Activated naive CD8-positive, alpha-beta T cell treated with anti-CD3 and anti-CD28 coated beads for 36 hours (primary cell): ENCODE results near the gene IMPG2. TPM values are rescaled to one million over a fixed set of nuclear protein-coding genes. Genes with fewer than 3 reads are reported as not detected.

Source experiments
- DNase-seq: peaks from one replicate; pipeline ENCODE4 v3.0.0; 2021
- H3K27ac Mint-ChIP-seq: one replicate; pipeline ENCODE4 v1.8.0; 2022; ENCODE audit warnings: mild to moderate bottlenecking, moderate library complexity, mixed read lengths
- H3K27me3 Mint-ChIP-seq: one replicate; pipeline ENCODE4 v1.8.0; 2022; ENCODE audit warnings: mild to moderate bottlenecking, mixed read lengths
- H3K36me3 Mint-ChIP-seq: one replicate; pipeline ENCODE4 v1.8.0; 2021; ENCODE audit warnings: mild to moderate bottlenecking, mixed read lengths
- H3K4me1 Mint-ChIP-seq: one replicate; pipeline ENCODE4 v1.8.0; 2021; ENCODE audit warnings: mixed read lengths
- H3K4me3 Mint-ChIP-seq: one replicate; pipeline ENCODE4 v1.8.0; 2022; ENCODE audit warnings: mild to moderate bottlenecking, moderate library complexity, mixed read lengths
- H3K9me3 Mint-ChIP-seq: one replicate; pipeline ENCODE4 v1.8.0; 2022; ENCODE audit warnings: mixed read lengths
- total RNA-seq, 2 experiments: library from RNA; stranded (reverse); gene quantifications; one replicate each; pipeline ENCODE4 v1.2.3, GENCODE V29; 2021

Gene IMPG2
- total RNA-seq, 2 experiments from 2014 or later = 0.12 to 0.14 TPM

DNA sequence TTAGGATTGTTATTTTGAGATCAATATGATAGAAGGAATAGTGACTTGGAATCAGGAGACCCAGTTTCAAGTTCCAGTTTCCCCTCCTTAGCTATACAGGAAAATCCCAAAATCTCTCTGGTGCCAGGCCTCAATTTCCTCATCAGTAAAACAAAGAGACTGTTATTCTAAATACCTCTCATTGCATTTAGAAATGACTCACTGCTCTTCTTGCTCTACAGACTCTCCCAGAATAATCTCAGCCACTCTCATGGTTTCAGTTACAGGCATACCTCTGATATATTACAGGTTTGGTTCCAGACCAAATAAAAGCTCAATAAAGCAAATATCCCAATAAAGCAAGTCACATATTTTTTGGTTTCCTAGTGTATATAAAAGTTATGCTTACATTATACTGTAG lies 28.3 kb downstream of the IMPG2 start:
- H3K27me3 Mint-ChIP-seq = no peaks in the 10 kb centered on the region
- no peak for DNase-seq
- H3K9me3 Mint-ChIP-seq = peaks cover 13% of the 10 kb centered on the region
- no peaks in the 10 kb centered on the region for H3K36me3 Mint-ChIP-seq
- H3K4me3 Mint-ChIP-seq = no peak overlapping the region
- H3K4me1 Mint-ChIP-seq = no peaks in the 10 kb centered on the region
- no peak overlapping the region for H3K27ac Mint-ChIP-seq

DNA sequence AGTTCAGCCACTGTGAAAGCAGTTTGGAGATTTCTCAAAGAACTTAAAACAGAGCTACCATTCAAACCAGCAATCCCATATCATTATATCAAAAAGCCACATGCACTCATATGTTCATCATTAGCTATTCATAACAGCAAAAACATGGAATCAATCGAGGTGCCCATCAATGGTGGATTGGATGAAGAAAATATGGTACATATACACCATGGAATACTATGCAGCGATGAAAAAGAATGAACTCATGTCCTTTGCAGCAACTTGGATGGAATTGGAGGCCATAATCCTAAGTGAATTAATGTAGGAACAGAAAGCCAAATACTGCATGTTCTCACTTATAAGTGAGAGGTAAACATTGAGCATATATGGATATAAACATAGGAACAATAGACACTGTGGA lies 32.1 kb downstream of the IMPG2 start:
- no peak overlapping the region for H3K4me3 Mint-ChIP-seq
- H3K4me1 Mint-ChIP-seq = no peaks in the 10 kb centered on the region
- no peak overlapping the region for H3K27ac Mint-ChIP-seq
- no peaks in the 10 kb centered on the region for H3K27me3 Mint-ChIP-seq
- no peak for DNase-seq
- peaks cover 3% of the 10 kb centered on the region for H3K36me3 Mint-ChIP-seq
- H3K9me3 Mint-ChIP-seq = no peaks in the 10 kb centered on the region

DNA sequence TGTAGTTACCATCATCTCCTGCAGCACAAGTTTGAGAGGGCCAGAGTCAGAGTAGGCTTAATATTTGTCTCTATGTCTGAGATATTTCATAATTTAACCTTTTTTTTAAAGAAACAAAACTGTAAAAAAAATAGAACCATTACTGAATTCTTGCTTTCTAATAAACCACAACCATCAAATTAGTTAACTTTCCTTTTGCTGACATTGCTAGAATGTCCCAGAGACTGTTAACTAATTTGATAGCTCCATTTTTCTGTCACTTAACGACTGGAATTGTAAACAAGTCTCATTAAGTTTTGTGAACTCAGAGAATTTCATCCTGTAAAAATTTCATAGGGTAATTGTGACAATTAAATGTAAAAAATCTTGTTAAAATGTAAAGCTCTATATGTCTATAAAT lies 35.6 kb downstream of the IMPG2 start:
- H3K27me3 Mint-ChIP-seq = no peaks in the 10 kb centered on the region

DNA sequence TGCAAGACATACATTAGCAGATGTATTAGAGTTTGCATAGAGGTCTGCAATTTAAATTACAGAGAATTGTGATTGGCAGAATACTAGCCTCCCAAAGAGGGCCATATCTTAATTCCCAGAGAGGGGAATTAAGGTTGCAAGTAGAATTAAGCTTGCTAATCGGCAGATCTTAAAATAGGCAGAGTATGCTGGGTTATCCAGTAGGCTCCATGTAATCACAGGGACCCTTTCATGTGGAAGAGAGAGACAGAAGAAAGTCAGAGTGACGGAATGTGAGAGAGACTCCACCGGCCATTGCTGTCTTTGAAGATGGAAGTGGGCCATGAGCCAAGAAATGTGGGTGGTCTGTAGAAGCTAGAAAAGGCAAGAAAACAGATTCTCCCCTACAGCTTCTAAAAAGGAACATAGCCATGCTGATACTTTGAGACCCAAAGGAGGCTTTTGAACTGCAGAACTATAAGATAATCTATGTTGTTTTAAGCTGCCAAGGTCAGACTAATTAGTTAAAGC lies 38.8 kb downstream of the IMPG2 start:
- no peaks in the 10 kb centered on the region for H3K4me1 Mint-ChIP-seq
- no peak for DNase-seq
- peaks cover 3% of the 10 kb centered on the region for H3K36me3 Mint-ChIP-seq

More for the DNA sequence above, 35.6 kb downstream of the IMPG2 start:
- no peak overlapping the region for H3K4me3 Mint-ChIP-seq
- H3K36me3 Mint-ChIP-seq = peaks cover 3% of the 10 kb centered on the region
- no peaks in the 10 kb centered on the region for H3K9me3 Mint-ChIP-seq
- no peaks in the 10 kb centered on the region for H3K4me1 Mint-ChIP-seq
- H3K27ac Mint-ChIP-seq = no peak overlapping the region
- no peak for DNase-seq

DNA sequence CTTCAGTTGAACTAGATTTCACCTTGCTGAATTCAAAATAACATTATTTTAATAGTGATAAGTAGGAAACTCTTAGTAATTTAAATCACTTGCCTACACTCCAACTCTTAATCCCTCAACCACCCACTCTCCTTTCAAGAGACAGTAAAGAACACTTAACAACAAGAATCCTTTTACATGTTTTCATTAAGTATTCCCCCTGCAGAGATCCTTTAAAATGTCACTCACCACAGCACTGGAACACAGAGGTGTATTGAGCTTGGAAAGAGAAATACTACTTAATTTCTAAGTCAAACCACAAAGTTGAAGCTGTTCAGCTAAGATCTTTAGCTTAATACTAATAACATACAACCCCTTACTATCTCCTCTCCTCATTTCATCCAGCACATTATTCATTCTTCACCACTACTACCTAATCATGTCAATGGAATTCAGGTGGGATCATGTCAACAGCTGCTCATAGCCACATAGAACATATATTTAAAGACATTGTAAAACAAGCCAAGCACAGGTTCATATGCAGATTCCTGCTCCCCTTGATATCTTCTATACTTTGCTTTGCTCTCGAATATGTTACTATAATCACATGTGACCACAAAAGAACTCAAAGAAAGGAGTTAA lies 40.5 kb downstream of the IMPG2 start:
- DNase-seq = no peak

More for the DNA sequence above, 38.8 kb downstream of the IMPG2 start:
- Mint-ChIP-seq H3K9me3 (no peaks in the 10 kb centered on the region), H3K4me3 (no peak overlapping the region), H3K27me3 (no peaks in the 10 kb centered on the region), H3K27ac (no peak overlapping the region)

DNA sequence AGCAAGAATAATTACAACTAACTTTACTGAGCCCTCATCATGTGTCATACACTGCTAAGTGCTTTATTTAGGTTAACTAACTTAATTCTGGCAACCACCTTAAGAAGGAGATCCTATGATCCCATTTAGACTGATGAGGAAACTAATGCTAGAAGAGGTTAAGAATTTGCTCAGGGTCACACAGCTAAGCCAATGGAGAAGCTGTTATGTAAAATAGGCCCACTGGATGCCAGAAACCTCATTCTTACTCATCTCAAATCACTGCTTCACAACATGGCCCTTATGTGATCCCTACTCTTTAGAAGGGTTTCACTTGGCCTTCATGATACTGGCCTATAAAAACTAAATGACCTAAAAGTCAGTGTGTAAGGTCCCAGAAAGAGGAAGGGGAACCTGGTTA lies 41.2 kb downstream of the IMPG2 start:
- Mint-ChIP-seq H3K27ac (no peak overlapping the region), H3K9me3 (no peaks in the 10 kb centered on the region), H3K4me1 (no peaks in the 10 kb centered on the region), H3K27me3 (no peaks in the 10 kb centered on the region), H3K4me3 (no peak overlapping the region), H3K36me3 (peaks cover 4% of the 10 kb centered on the region)
- no peak for DNase-seq

More for the DNA sequence above, 40.5 kb downstream of the IMPG2 start:
- no peaks in the 10 kb centered on the region for H3K27me3 Mint-ChIP-seq
- no peak overlapping the region for H3K4me3 Mint-ChIP-seq
- H3K36me3 Mint-ChIP-seq = peaks cover 4% of the 10 kb centered on the region
- no peaks in the 10 kb centered on the region for H3K4me1 Mint-ChIP-seq
- H3K9me3 Mint-ChIP-seq = no peaks in the 10 kb centered on the region
- H3K27ac Mint-ChIP-seq = no peak overlapping the region

DNA sequence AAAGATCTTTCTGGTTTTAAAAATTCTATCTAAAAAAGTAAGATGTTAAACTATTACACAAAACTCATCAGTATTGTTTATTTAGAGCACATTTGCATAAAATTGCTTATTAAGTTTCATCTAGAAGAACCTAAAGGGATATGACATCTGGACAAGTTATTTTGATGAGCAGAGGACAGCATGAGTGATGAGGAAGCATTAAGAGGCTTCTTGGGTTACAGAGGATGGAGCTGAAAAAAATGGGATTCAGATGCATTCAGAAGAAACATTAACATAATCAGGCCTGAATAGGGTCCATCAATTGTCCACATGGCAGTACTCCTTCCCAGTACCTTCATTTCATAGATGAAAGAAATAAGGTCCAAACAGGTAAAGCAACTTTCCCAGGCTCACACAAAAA lies 41.6 kb downstream of the IMPG2 start:
- no peaks in the 10 kb centered on the region for H3K9me3 Mint-ChIP-seq
- no peak overlapping the region for H3K4me3 Mint-ChIP-seq
- peaks cover 2% of the 10 kb centered on the region for H3K36me3 Mint-ChIP-seq
- H3K27ac Mint-ChIP-seq = no peak overlapping the region
- no peaks in the 10 kb centered on the region for H3K27me3 Mint-ChIP-seq
- no peak for DNase-seq
- H3K4me1 Mint-ChIP-seq = no peaks in the 10 kb centered on the region

DNA sequence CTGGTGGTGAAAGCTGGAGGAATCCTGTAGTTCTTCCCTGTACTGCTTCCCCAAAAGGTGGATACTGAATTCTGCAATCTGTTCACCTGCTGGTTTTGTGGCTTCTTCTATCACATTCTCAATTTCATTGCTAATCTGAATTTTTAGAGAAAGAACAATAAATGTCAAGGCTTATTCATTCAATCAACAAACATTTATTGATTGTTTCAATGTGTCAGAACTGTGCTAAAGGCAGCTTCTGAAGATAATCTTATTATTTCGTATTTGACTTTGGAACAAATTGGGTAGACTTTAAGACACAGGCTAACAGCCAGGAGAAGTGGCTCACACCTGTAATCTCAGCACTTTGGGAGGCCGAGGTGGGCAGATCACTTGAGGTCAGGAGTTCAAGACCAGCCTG lies 46.8 kb downstream of the IMPG2 start:
- Mint-ChIP-seq H3K36me3 (peaks cover 3% of the 10 kb centered on the region), H3K4me1 (no peaks in the 10 kb centered on the region), H3K4me3 (no peak overlapping the region), H3K27ac (no peak overlapping the region), H3K9me3 (no peaks in the 10 kb centered on the region), H3K27me3 (no peaks in the 10 kb centered on the region)
- no peak for DNase-seq

DNA sequence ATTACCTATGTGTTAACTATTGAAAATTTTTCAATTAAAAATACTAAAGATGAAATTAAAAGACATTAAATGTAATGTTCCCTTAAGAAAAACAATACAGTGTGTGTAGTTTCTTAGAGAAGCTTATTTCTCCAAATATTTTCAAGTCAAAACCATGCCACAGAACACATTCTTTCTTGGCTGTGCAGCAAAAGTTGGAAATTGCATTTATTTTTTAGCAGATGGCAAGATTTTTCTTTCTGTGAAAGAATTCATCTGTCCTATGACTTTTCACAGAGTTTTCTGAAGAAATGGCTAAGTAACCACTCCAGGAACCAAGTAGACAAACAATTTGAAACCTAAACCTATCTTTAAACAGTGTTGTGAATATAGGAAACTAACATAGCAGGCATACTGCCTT lies 47.2 kb downstream of the IMPG2 start:
- Mint-ChIP-seq H3K36me3 (peaks cover 3% of the 10 kb centered on the region), H3K9me3 (no peaks in the 10 kb centered on the region), H3K4me3 (no peak overlapping the region), H3K27me3 (no peaks in the 10 kb centered on the region), H3K4me1 (no peaks in the 10 kb centered on the region), H3K27ac (no peak overlapping the region)
- DNase-seq = no peak

DNA sequence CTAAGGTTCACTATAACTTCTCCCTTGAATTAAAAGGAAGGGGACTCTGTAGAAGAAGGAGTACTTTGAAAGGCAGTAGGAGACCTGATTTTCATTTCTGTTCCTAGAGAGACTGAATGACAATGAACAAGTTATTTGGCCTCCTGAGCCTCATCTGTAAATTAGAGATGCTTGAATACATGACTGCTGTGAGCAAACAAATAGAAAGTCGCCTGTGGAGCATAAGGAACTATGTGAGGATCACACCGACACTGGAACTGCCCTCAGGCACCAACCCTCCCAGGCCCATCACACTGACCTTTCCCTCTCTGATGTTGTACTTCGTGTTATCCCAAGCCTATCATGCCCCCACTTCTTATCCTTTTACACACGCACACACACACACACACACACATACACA lies 48.6 kb downstream of the IMPG2 start:
- DNase-seq = no peak
- Mint-ChIP-seq H3K27ac (no peak overlapping the region), H3K27me3 (no peaks in the 10 kb centered on the region), H3K4me1 (no peaks in the 10 kb centered on the region), H3K4me3 (no peak overlapping the region), H3K36me3 (peaks cover 3% of the 10 kb centered on the region), H3K9me3 (no peaks in the 10 kb centered on the region)

DNA sequence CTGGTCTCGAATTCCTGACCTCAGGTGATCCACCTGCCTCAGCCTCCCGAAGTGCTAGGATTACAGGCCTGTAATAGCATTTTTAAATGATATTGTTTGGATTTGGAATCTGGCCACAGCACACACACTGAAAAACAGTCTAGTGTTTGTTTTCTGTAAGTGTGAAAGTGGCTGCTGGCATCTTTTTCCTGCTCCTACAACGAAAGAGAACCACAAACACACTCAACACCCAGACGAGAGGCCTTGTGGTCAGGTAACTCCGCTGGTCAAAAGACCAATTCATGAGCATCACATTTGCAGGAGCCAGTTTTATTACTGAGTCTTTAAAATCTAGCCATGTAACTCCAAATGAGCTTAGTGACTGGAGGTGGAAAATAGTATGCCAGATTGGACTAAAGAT lies 50.2 kb downstream of the IMPG2 start:
- H3K27ac Mint-ChIP-seq = no peak overlapping the region
- H3K9me3 Mint-ChIP-seq = no peaks in the 10 kb centered on the region
- no peaks in the 10 kb centered on the region for H3K4me1 Mint-ChIP-seq
- peaks cover 3% of the 10 kb centered on the region for H3K36me3 Mint-ChIP-seq
- no peak for DNase-seq
- no peak overlapping the region for H3K4me3 Mint-ChIP-seq
- H3K27me3 Mint-ChIP-seq = no peaks in the 10 kb centered on the region

DNA sequence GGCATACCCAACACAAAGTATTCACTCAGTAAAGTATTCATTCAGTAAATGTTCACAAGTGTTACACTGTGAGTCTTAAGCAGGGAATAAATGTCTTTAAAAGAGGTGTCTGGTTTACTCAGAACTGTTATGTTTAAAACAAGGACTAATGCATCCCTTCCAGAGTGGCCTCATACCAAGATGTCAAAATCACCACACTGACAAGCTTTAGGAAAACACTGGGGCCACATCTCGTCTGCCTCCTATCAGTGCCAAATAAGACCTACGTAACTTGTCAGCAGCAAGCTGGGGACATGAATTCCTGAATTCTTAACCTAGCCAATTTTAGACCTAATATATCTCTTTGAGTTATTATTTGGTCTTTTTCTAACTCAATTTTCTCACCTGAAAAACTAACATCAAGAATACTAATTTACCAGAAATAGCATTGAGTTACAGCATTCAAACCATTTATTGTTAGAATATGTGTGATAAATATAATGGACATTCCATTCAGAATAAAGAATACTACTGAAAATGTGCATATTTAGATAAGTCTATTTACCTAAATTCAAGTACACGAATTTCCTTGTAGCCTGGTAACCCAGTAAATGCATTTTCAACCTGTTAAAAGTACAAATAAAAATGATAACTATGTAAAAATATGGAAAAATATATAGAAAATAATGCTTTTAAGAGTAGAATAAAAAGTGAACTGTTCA lies 51.3 kb downstream of the IMPG2 start:
- peaks cover 2% of the 10 kb centered on the region for H3K9me3 Mint-ChIP-seq
- no peak overlapping the region for H3K4me3 Mint-ChIP-seq
- no peaks in the 10 kb centered on the region for H3K4me1 Mint-ChIP-seq
- no peaks in the 10 kb centered on the region for H3K27me3 Mint-ChIP-seq
- peaks cover 6% of the 10 kb centered on the region for H3K36me3 Mint-ChIP-seq
- H3K27ac Mint-ChIP-seq = no peak overlapping the region
- DNase-seq = no peak

DNA sequence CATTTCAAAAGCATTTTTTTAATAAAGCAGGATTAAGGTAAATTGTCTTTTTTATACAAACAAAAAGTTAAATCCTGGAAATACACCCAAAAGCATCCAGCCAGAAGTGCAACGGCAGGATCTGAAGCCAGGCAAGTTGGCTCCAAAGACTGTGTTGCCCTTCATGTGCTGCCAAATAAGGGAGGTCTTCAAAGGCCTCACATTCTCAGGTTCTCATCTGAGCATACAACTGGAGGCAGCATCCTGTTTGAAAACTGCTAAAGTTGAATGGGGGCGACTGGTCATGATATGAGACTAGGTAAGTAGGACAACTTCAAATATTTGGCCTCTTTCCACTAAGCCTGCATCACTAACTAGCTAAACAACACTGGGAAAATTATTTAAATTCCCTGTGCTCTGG lies 52.2 kb downstream of the IMPG2 start:
- Mint-ChIP-seq H3K4me3 (no peak overlapping the region), H3K9me3 (peaks cover 2% of the 10 kb centered on the region), H3K36me3 (peaks cover 12% of the 10 kb centered on the region), H3K27ac (no peak overlapping the region), H3K4me1 (no peaks in the 10 kb centered on the region), H3K27me3 (no peaks in the 10 kb centered on the region)
- DNase-seq = no peak

DNA sequence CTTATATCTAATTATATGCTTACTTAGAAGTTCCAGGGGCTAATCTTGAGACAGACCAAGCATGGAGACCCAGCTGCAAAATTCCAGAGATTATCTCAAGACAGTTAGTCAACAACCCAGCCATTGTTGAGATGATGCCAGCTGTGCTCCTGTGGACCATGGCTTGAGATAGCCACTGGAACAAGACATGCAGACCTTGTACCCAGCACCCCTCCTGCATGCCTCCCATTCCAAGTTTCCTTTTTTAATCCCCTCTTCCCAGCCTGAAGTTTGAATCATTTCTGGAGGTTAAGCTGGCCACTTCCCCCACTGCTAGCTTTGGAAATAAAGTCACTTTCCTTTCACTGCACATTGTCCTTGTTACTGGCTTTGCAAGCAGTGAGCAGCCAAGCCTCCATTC lies 53.8 kb downstream of the IMPG2 start:
- H3K36me3 Mint-ChIP-seq = peaks cover 10% of the 10 kb centered on the region
- no peak overlapping the region for H3K4me3 Mint-ChIP-seq
- peaks cover 2% of the 10 kb centered on the region for H3K9me3 Mint-ChIP-seq
- no peaks in the 10 kb centered on the region for H3K27me3 Mint-ChIP-seq
- no peak for DNase-seq
- no peak overlapping the region for H3K27ac Mint-ChIP-seq
- peaks cover 5% of the 10 kb centered on the region for H3K4me1 Mint-ChIP-seq

DNA sequence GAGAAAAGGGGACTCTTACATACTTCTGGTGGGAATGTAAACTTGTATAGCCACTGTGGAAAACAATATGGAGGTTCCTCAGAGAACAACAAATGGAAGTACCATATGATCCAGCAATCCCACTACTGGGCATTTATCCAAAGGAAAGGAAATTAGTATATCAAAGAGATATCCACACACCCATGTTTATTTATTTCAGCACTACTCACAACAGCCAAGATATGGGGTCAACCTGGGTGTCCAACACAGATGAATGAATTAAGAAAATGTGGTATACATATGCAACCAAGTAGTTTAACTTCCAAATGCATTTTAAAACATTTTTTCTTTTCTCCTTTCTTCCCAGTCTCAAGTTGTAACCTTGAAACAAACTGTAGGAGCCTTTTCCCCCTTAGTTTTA lies 54.3 kb downstream of the IMPG2 start:
- peaks cover 5% of the 10 kb centered on the region for H3K4me1 Mint-ChIP-seq
- H3K4me3 Mint-ChIP-seq = no peak overlapping the region
- no peak for DNase-seq
- H3K36me3 Mint-ChIP-seq = peaks cover 10% of the 10 kb centered on the region
- H3K27ac Mint-ChIP-seq = no peak overlapping the region
- peaks cover 2% of the 10 kb centered on the region for H3K9me3 Mint-ChIP-seq
- no peaks in the 10 kb centered on the region for H3K27me3 Mint-ChIP-seq
